WERI-Rb-1 (cell line): ENCODE results near the gene AKAP8L.
"Not testable (repeated sequence)": the region's sequence is repeated elsewhere in the genome, so short reads cannot be mapped to it uniquely, and the experiment has no call there.

ENCODE experiments used
- DNase-seq: peaks from one replicate; pipeline ENCODE4 v3.0.0-alpha.2; 2020
- H3K27ac ChIP-seq: fragments of 250-450 bp; sonication (Bioruptor Pico); 2 replicates; pipeline ENCODE4 v1.5.1; 2020; ENCODE audit warnings: mild to moderate bottlenecking, moderate library complexity
- H3K27me3 ChIP-seq: fragments of 250-450 bp; sonication (Bioruptor Pico); 2 replicates; pipeline ENCODE4 v1.5.1; 2021; ENCODE audit warnings: mild to moderate bottlenecking, low read depth, moderate library complexity; ENCODE audit not compliant: insufficient read depth, severe bottlenecking
- H3K36me3 ChIP-seq: fragments of 250-450 bp; sonication (Bioruptor Pico); 2 replicates; pipeline ENCODE4 v1.5.1; 2020; ENCODE audit warnings: mild to moderate bottlenecking, moderate library complexity
- H3K4me3 ChIP-seq: 2 replicates; pipeline ENCODE4 v1.5.1; 2011; ENCODE audit warnings: low read depth, mild to moderate bottlenecking, control low read depth, low read length
- H3K9me3 ChIP-seq: fragments of 250-450 bp; sonication (Bioruptor Pico); 2 replicates; pipeline ENCODE4 v1.5.1; 2021; ENCODE audit warnings: mild to moderate bottlenecking, moderate library complexity; ENCODE audit not compliant: severe bottlenecking
- TF ChIP-seq, protein P1 (sequence below): IDR thresholded peaks from 2 replicates; pipeline ENCODE4 v1.5.1; 2011; ENCODE audit warnings: low read depth, mild to moderate bottlenecking, control low read depth, inconsistent platforms, low read length

The AKAP8L gene

DNA sequence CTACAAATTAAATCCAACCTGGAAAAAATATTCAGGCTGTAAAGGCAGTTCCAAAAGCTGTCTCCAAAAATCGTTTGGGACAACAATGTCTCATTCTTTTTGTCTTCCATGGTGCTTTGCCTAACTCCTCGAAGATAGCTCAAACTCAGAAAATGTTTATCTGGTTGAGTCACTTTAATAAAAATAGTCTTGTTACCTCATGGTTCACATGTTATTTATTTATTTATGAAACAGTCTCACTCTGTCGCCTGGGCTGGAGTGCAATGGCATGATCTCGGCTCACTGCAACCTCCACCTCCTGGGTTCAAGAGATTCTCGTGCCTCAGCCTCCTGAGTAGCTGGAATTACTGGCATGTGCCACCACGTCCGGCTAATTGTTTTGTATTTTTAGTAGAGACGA lies 81.6 kb downstream of the AKAP8L start:
- Histone ChIP-seq H3K27ac (no peak overlapping the region), H3K36me3 (peaks cover 15% of the 10 kb centered on the region)
- DNase-seq = no peak

DNA sequence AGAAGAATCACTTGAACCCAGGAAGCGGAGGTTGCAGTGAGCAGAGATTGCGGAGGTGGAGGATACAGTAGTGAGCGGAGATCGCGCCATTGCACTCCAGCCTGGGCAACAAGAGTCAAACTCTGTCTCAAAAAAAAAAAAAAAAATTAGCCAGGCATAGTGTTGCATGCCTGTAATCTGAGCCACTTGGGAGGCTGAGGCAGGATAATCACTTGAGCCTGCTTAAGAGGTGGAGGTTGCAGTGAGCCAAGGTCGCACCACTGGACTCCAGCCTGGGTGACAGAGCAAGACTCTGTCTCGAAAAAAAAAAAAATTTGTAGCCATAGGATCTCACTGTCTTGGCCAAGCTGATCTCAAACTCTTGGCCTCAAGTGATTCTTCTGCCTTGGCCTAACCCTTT lies 82.8 kb downstream of the AKAP8L start:
- DNase-seq = peak; percentile 85
- not testable (repeated sequence) for H3K27ac ChIP-seq, H3K27me3 ChIP-seq, H3K9me3 ChIP-seq, H3K4me3 ChIP-seq
- peaks cover 15% of the 10 kb centered on the region for H3K36me3 ChIP-seq

More for the DNA sequence above, 81.6 kb downstream of the AKAP8L start:
- TF ChIP-seq, protein P1, sequence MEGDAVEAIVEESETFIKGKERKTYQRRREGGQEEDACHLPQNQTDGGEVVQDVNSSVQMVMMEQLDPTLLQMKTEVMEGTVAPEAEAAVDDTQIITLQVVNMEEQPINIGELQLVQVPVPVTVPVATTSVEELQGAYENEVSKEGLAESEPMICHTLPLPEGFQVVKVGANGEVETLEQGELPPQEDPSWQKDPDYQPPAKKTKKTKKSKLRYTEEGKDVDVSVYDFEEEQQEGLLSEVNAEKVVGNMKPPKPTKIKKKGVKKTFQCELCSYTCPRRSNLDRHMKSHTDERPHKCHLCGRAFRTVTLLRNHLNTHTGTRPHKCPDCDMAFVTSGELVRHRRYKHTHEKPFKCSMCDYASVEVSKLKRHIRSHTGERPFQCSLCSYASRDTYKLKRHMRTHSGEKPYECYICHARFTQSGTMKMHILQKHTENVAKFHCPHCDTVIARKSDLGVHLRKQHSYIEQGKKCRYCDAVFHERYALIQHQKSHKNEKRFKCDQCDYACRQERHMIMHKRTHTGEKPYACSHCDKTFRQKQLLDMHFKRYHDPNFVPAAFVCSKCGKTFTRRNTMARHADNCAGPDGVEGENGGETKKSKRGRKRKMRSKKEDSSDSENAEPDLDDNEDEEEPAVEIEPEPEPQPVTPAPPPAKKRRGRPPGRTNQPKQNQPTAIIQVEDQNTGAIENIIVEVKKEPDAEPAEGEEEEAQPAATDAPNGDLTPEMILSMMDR = no peak
- no peaks in the 10 kb centered on the region for H3K9me3 ChIP-seq
- no peaks in the 10 kb centered on the region for H3K27me3 ChIP-seq
- no peak overlapping the region for H3K4me3 ChIP-seq

DNA sequence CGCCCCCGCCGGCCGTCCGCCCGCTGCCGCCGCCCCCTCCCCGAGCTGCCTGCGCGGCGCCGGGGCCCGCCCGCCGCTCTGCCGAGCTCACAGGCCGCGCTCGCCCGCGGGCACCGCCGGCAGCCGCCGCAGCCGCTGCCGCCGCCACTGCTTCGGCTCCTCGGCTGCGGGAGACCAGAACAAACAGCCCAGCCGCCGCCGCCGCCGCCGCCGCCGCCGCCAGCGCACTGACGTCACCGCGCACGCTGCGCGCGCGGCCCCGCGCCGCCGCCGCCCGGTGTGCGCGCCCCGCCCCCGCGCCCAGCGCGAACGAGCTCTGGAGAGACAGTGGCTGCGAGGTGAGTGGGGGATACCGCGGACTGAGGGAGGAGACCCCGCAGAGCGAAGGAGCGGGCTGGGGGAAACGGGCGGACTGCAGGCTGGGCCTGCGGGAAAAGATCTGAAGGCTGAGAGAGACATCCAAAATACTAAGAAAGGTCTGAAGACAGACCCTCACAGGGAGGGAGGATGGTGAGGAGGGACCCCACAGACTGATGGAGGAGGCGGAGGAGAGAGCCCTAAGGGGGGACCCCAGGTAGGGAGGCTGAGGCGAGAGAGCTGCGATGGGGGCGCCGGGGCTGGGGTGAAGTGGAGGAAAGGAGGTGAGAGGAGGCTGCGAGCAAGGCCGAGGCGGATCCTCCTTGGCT lies 86.3 kb downstream of the AKAP8L start, which contains the start of gene BRD4:
TSS of gene BRD4 (minus strand) at position 229 of the 686 bp plus-strand sequence. CDS start 59,440 bp downstream, outside the sequence.
- Histone ChIP-seq H3K27ac (peak within 1 kb of the TSS; percentile 89), H3K4me3 (peak within 1 kb of the TSS; percentile 76), H3K27me3 (no peaks in the 10 kb centered on the region), H3K9me3 (no peaks in the 10 kb centered on the region), H3K36me3 (peaks cover 16% of the 10 kb centered on the region)
- TF ChIP-seq, protein P1 = no peak
- peak; percentile 67 for DNase-seq

DNA sequence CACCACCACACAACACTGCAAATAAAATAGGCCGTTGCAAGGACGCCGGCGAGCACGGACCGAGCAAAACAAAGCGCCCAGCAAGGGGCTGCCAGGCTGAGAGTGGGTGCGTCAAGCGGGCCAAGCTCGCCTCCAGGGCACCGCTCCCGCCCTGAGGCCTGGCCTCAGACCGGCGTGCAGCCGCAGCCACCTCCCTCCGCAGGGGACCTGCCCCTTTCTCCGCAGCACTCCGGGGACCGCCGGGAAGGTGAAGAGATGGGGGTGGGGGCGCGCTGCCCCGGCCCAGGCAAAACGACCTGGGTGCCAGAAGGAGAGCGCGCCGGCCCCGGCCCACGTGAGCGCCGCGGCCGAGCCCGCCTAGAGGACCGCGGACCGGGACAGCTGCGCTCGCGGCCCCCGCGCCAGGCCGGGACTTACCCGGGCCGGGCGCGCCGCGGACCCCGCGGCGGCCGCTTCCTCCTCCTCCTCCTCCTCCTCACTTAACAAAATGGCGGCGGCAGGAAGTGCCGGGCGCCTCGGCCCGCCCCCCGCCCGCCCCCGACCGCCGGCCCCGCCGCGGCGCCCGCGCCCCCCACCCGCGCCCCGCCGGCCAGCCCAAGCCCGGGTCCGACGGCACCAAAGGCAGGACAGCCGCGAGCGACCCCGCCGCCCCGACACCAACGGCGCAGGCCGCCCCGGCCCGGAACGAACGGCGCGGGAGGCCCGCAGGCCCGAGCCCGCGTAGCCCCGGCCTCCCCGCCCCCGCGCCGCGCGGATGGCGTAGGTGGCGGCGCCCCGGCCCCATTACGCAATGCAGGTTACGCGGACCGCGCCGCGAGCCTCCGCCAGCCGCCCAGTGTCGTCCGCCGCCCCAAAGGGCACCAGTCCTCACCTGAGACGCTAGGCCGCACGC lies 87.1 kb downstream of the AKAP8L start:
- Histone ChIP-seq H3K27me3 (no peaks in the 10 kb centered on the region), H3K9me3 (no peaks in the 10 kb centered on the region), H3K27ac (peak overlapping the region; percentile 89), H3K36me3 (peaks cover 16% of the 10 kb centered on the region), H3K4me3 (peak overlapping the region; percentile 76)
- TF ChIP-seq, protein P1 = no peak
- DNase-seq = peak; percentile 39

DNA sequence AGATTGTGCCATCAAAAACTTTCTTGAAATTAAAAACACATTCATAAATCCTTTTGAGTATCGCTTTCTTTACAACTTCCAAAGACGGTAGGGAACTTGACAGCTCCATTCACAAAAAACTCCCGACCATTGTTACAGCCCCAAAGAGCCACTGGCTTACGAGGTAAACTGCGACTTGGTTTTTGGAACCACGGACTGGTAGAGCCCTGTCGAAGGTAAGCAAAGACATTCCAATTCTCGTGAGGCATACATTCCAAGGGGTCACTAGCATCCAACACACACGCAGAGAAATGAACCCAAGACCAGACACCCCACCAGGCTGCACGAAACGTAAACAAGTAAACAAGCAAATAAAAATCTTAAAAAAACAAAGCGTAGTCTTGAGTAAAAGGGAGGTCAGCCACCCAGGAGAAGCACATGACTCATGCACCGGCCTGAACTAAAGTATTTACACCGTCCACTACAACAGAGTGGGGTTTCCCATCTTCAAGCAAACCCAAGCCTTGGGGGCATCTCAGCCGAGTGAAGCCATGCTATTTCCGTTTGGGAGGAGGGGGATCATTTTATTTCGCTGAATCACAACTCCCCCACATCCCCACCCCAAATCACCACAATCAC lies 87.9 kb downstream of the AKAP8L start:
- peak overlapping the region; percentile 89 for H3K27ac ChIP-seq
- TF ChIP-seq, protein P1 = no peak
- no peak for DNase-seq
- H3K9me3 ChIP-seq = no peaks in the 10 kb centered on the region
- peaks cover 16% of the 10 kb centered on the region for H3K36me3 ChIP-seq
- H3K27me3 ChIP-seq = no peaks in the 10 kb centered on the region
- H3K4me3 ChIP-seq = peak overlapping the region; percentile 76
